ENCODE results near the gene FCER2. TPM values are rescaled to one million over a fixed set of nuclear protein-coding genes. Genes with fewer than 3 reads are reported as not detected.

The FCER2 gene
- total RNA-seq, 4 donors from 2014 or later = not detected

- Histone ChIP-seq H3K4me1 (peaks cover 4 to 17% (median 6%) of the 10 kb centered on the region in 3 donors), H3K9me3 (no peaks in the 10 kb centered on the region), H3K27me3 (peaks cover 0 to 23% (median 0%) of the 10 kb centered on the region in 4 donors), H3K27ac (no peak overlapping the region), H3K4me3 (no peak overlapping the region), H3K36me3 (peaks cover 5 to 36% (median 10%) of the 10 kb centered on the region in 3 donors)
- TF ChIP-seq POLR2A (IDR thresholded peaks at IDR 0.05) (no peak), CTCF (IDR thresholded peaks at IDR 0.05) (no peak)
- DNase-seq = no peak
- 42 to 53% methylated on average over 14 to 17 of the region's 19 CpGs for WGBS, 2 donors
- intact Hi-C loops (cut with DNase I) = loop anchor here (10.0 kb wide), 1 partner anchor 109 kb away; no protein-coding TSS in a partner anchor
Observed at GRCh38 chr19:7685546-7686445, 16.1 kb downstream of the FCER2 start.

GRCh38 chr19:7682175-7682855 lies 19.6 kb downstream of the FCER2 start:
- Histone ChIP-seq H3K4me1 (peaks cover 9 to 36% (median 10%) of the 10 kb centered on the region in 3 donors), H3K27ac (peak overlapping the region; percentile 93 to 96 (median 95)), H3K27me3 (peaks cover 0 to 28% (median 0%) of the 10 kb centered on the region in 4 donors), H3K36me3 (peaks cover 5 to 36% (median 10%) of the 10 kb centered on the region in 3 donors), H3K9me3 (no peaks in the 10 kb centered on the region), H3K4me3 (peak overlapping the region in 3 of 4 donors; percentile 84 to 99 (median 95))
- intact Hi-C loops (cut with DNase I) = loop anchor here (10.0 kb wide), 1 partner anchor 112 kb away; no protein-coding TSS in a partner anchor
- no peak for DNase-seq
- WGBS, 2 donors = 84 to 87% methylated on average over 22 to 38 of the region's 74 CpGs
- TF ChIP-seq CTCF (IDR thresholded peaks at IDR 0.05) (no peak), POLR2A (IDR thresholded peaks at IDR 0.05) (no peak)

GRCh38 chr19:7681340-7682174 lies 20.4 kb downstream of the FCER2 start:
- peaks cover 5 to 36% (median 10%) of the 10 kb centered on the region in 3 donors for H3K36me3 ChIP-seq
- no peaks in the 10 kb centered on the region for H3K9me3 ChIP-seq
- WGBS, 2 donors = 6 to 10% methylated on average over 32 to 34 of the region's 43 CpGs
- peak overlapping the region; percentile 84 to 99 (median 96) for H3K4me3 ChIP-seq
- TF ChIP-seq CTCF (IDR thresholded peaks at IDR 0.05) = peak; percentile 31 to 69 (median 50)
- TF ChIP-seq POLR2A (IDR thresholded peaks at IDR 0.05) = no peak
- peak; percentile 46 for DNase-seq
- H3K4me1 ChIP-seq = peaks cover 9 to 36% (median 10%) of the 10 kb centered on the region in 3 donors
- peaks cover 0 to 36% (median 0%) of the 10 kb centered on the region in 4 donors for H3K27me3 ChIP-seq
- intact Hi-C loops (cut with DNase I) = loop anchor here (10.0 kb wide), 1 partner anchor 113 kb away; no protein-coding TSS in a partner anchor
- peak overlapping the region; percentile 93 to 96 (median 95) for H3K27ac ChIP-seq

GRCh38 chr19:7680606-7681339 lies 21.2 kb downstream of the FCER2 start, which contains the start of gene TRAPPC5:
TRAPPC5 (plus strand) TSS chr19:7680833; CDS start chr19:7682254, 1,421 bp downstream.
- Histone ChIP-seq H3K4me3 (peak within 1 kb of the TSS; percentile 84 to 99 (median 96)), H3K4me1 (peaks cover 9 to 36% (median 10%) of the 10 kb centered on the region in 3 donors), H3K36me3 (peaks cover 5 to 36% (median 10%) of the 10 kb centered on the region in 3 donors), H3K27me3 (peaks cover 0 to 43% (median 0%) of the 10 kb centered on the region in 4 donors), H3K9me3 (no peaks in the 10 kb centered on the region), H3K27ac (peak within 1 kb of the TSS; percentile 93 to 96 (median 95))
- DNase-seq = no peak
- intact Hi-C loops (cut with DNase I) = loop anchor here (10.0 kb wide), 1 partner anchor 114 kb away; no protein-coding TSS in a partner anchor
- peak; percentile 90 to 99 (median 98) for TF ChIP-seq CTCF (IDR thresholded peaks at IDR 0.05)
- peak in 2 of 4 donors; percentile 46 to 66 for TF ChIP-seq POLR2A (IDR thresholded peaks at IDR 0.05)
- WGBS, 2 donors = 1% methylated on average over 17 of the region's 79 CpGs; no CpG with 5 or more reads in 1 of the 2 donors

All from esophagus squamous epithelium (tissue), 5 donors.